ENCODE results near the gene CCDC85B.
"Not testable (repeated sequence)": the region's sequence is repeated elsewhere in the genome, so short reads cannot be mapped to it uniquely, and the experiment has no call there.

The CCDC85B gene

DNA sequence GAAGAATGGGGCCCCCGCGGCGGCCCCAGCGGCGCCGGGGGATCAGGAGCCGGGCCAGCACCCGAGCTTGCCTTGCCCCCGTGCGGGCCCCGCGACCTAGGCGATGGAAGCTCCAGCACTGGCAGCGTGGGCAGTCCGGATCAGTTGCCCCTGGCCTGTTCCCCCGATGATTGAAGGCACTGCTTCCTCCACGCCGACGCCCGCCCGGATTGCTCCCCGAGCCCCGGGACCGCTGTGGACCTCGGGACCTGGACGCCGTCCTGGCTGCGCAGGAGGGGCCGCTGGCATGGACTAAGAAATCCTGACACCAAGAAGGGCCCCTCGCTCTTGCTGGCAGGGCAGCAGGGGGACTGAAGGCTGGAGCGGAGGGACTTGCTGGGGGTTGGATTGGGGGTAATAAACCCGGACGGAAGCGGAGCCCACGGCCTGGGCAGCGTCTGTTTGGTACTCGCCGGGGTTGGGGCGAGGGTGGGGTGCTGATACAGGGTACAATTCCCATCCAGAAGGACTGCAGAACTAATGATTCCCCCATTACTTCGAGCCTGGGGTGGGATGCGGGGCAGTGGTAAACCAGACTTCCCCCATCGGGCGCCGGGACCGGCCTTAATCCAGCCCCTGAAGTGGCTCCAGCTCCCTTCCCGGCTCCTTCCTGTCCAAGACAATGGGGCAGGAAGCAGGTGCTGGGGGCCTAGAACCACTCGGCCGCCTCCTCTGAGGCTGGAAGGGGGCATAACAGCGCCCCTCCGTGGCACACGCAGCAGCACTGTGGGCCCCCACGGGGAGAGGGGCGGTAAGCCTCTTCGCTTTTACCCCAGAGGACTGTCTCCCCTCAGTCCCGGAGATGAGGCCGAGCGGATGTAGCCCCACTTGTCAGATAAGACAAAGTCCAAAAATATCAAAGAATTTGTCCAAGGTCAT is 1.0 kb downstream of the CCDC85B start:
- no peak for TF ChIP-seq EZH2 (IDR thresholded peaks at IDR 0.05; ENCODE audit: borderline replicate concordance, low read depth, low read length, severe bottlenecking)
- TF ChIP-seq, protein P1, sequence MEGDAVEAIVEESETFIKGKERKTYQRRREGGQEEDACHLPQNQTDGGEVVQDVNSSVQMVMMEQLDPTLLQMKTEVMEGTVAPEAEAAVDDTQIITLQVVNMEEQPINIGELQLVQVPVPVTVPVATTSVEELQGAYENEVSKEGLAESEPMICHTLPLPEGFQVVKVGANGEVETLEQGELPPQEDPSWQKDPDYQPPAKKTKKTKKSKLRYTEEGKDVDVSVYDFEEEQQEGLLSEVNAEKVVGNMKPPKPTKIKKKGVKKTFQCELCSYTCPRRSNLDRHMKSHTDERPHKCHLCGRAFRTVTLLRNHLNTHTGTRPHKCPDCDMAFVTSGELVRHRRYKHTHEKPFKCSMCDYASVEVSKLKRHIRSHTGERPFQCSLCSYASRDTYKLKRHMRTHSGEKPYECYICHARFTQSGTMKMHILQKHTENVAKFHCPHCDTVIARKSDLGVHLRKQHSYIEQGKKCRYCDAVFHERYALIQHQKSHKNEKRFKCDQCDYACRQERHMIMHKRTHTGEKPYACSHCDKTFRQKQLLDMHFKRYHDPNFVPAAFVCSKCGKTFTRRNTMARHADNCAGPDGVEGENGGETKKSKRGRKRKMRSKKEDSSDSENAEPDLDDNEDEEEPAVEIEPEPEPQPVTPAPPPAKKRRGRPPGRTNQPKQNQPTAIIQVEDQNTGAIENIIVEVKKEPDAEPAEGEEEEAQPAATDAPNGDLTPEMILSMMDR (IDR thresholded peaks at IDR 0.05; ENCODE audit: borderline replicate concordance, extremely low read depth, low read length, poor library complexity, severe bottlenecking), result peak; percentile 49
- Histone ChIP-seq H2AFZ (ENCODE audit: low read depth, low read length) (peak overlapping the region; percentile 88), H3K36me3 (ENCODE audit: insufficient read depth, low read length) (peaks cover 14% of the 10 kb centered on the region), H3K9me3 (ENCODE audit: insufficient read depth, low read length, severe bottlenecking) (no peaks in the 10 kb centered on the region), H4K20me1 (ENCODE audit: insufficient read depth, low read length) (peaks cover 21% of the 10 kb centered on the region; the same call in 1 of the 2 replicates), H3K4me1 (ENCODE audit: insufficient read depth, low read length) (peaks cover 61% of the 10 kb centered on the region), H3K79me2 (ENCODE audit: insufficient read depth, low read length) (peaks cover 27% of the 10 kb centered on the region), H3K9ac (ENCODE audit: low read depth, low read length) (peak overlapping the region; percentile 75), H3K27me3 (ENCODE audit: insufficient read depth, low read length, poor library complexity) (no peaks in the 10 kb centered on the region), H3K27ac (ENCODE audit: low read length) (peak overlapping the region; percentile 81; the same call in 1 of the 2 replicates), H3K4me2 (ENCODE audit: insufficient read depth, low read length) (peak overlapping the region; percentile 96), H3K4me3 (ENCODE audit: low read depth in 1 of 2, low read length in 2 of 2) (peak overlapping the region; percentile 51 to 71)
- no peak; the same call in 2 of the 3 replicates for ATAC-seq (ENCODE audit: insufficient read depth, low read depth)
- DNase-seq, result peak; percentile 38

GRCh38 chr11:65892137-65892540 is 1.7 kb downstream of the CCDC85B start:
- peaks cover 24% of the 10 kb centered on the region for H3K79me2 ChIP-seq (ENCODE audit: insufficient read depth, low read length)
- ATAC-seq (ENCODE audit: insufficient read depth, low read depth), result not testable (repeated sequence)

GRCh38 chr11:65892661-65893317 is 2.3 kb downstream of the CCDC85B start:
- ATAC-seq (ENCODE audit: insufficient read depth, low read depth), result no peak
- Histone ChIP-seq H3K27me3 (ENCODE audit: insufficient read depth, low read length, poor library complexity) (no peaks in the 10 kb centered on the region), H3K4me3 (ENCODE audit: low read depth in 1 of 2, low read length in 2 of 2) (no peak overlapping the region), H4K20me1 (ENCODE audit: insufficient read depth, low read length) (peaks cover 21% of the 10 kb centered on the region; the same call in 1 of the 2 replicates), H3K27ac (ENCODE audit: low read length) (no peak overlapping the region), H3K79me2 (ENCODE audit: insufficient read depth, low read length) (peaks cover 18% of the 10 kb centered on the region), H2AFZ (ENCODE audit: low read depth, low read length) (no peak overlapping the region), H3K9ac (ENCODE audit: low read depth, low read length) (no peak overlapping the region), H3K4me1 (ENCODE audit: insufficient read depth, low read length) (peaks cover 48% of the 10 kb centered on the region), H3K36me3 (ENCODE audit: insufficient read depth, low read length) (0 out of 2 replicates have a peak, but pooled peaks cover under 1% of the 10 kb centered on the region), H3K9me3 (ENCODE audit: insufficient read depth, low read length, severe bottlenecking) (no peaks in the 10 kb centered on the region), H3K4me2 (ENCODE audit: insufficient read depth, low read length) (peak overlapping the region; percentile 96; the same call in 1 of the 2 replicates)
- no peak for DNase-seq
- TF ChIP-seq EZH2 (IDR thresholded peaks at IDR 0.05; ENCODE audit: borderline replicate concordance, low read depth, low read length, severe bottlenecking), result no peak
- TF ChIP-seq, protein P1 (IDR thresholded peaks at IDR 0.05; ENCODE audit: borderline replicate concordance, extremely low read depth, low read length, poor library complexity, severe bottlenecking), result no peak

More at GRCh38 chr11:65892137-65892540, 1.7 kb downstream of the CCDC85B start:
- H3K27me3 ChIP-seq (ENCODE audit: insufficient read depth, low read length, poor library complexity); H3K36me3 ChIP-seq (ENCODE audit: insufficient read depth, low read length); H2AFZ ChIP-seq (ENCODE audit: low read depth, low read length); DNase-seq; H3K9me3 ChIP-seq (ENCODE audit: insufficient read depth, low read length, severe bottlenecking); H3K27ac ChIP-seq (ENCODE audit: low read length): not testable (repeated sequence)
- Histone ChIP-seq H3K4me3 (ENCODE audit: low read depth in 1 of 2, low read length in 2 of 2) (peak overlapping the region in 1 of 2 experiments; percentile 71; a peak in 2 of 4 replicates), H3K9ac (ENCODE audit: low read depth, low read length) (peak overlapping the region; percentile 75; the same call in 1 of the 2 replicates), H3K4me2 (ENCODE audit: insufficient read depth, low read length) (peak overlapping the region; percentile 96), H4K20me1 (ENCODE audit: insufficient read depth, low read length) (peaks cover 21% of the 10 kb centered on the region; the same call in 1 of the 2 replicates), H3K4me1 (ENCODE audit: insufficient read depth, low read length) (peaks cover 54% of the 10 kb centered on the region)
